ENCODE results near the gene SHISA9. TPM values are rescaled to one million over a fixed set of nuclear protein-coding genes. Genes with fewer than 3 reads are reported as not detected.

Gene SHISA9
- polyA plus RNA-seq, 1 of the 3 experiments (the other 2 are of a cell fraction) = 0.02 TPM

DNA sequence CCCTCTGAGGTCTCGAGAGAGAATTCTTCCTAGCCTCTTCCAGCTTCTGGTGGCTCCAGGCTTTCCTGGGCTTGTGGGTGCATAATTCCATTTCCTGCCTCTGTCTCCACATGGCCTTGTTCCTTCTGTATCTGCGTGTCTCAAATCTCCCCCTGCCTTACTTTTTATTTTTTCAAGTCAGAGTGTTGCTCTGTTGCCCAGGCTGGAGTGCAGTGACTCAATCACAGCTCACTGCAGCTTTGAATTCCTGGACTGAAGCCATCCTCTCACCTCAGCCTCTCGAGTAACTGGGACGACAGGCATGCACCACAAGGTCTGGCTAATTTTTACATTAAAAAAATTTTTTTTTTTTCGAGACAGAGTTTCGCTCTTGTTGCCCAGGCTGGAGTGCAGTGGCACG, 120.6 kb downstream of the SHISA9 start:
- ChIA-PET CTCF (no interaction called here), POLR2A (no interaction called here)
- Histone ChIP-seq H3K36me3 (replicated peaks in 1 of 2; ENCODE audit: control insufficient read depth in 1 of 2, insufficient read depth in 2 of 2, low read length in 1 of 2) (no peaks in the 10 kb centered on the region), H3K27ac (ENCODE audit: low read depth in 2 of 2, low read length in 1 of 2) (no peak overlapping the region), H3F3A (replicated peaks; ENCODE audit: insufficient read depth) (no peaks in the 10 kb centered on the region), H3K4me2 (no peak overlapping the region), H2AFZ (ENCODE audit: low read depth) (no peak overlapping the region), H3K4me3 (ENCODE audit: low read depth in 2 of 2, low read length in 1 of 2) (no peak overlapping the region), H3K9ac (no peak overlapping the region), H3K27me3 (ENCODE audit: insufficient read depth) (no peaks in the 10 kb centered on the region), H3K9me2 (no peaks in the 10 kb centered on the region), H3K9me3 (no peaks in the 10 kb centered on the region; the same call in 1 of the 2 replicates), H3K79me2 (ENCODE audit: insufficient read depth) (no peaks in the 10 kb centered on the region), H4K20me1 (ENCODE audit: insufficient read depth) (no peaks in the 10 kb centered on the region), H3K4me1 (ENCODE audit: control insufficient read depth in 1 of 2, insufficient read depth in 2 of 2, low read depth in 1 of 2, low read length in 1 of 2) (no peaks in the 10 kb centered on the region)
- TF ChIP-seq GATA2 (CRISPR knock-in tag; IDR thresholded peaks at IDR 0.05) (no peak), EZH2phosphoT487 (IDR thresholded peaks at IDR 0.05; ENCODE audit: borderline replicate concordance, low read depth) (no peak), NRF1 (IDR thresholded peaks at IDR 0.05; ENCODE audit: low read depth, low read length) (no peak), FOXM1 (IDR thresholded peaks at IDR 0.05; ENCODE audit: low read depth) (no peak), FOSL2 (IDR thresholded peaks at IDR 0.05; ENCODE audit: borderline replicate concordance, low read depth) (no peak), ELF1 (IDR thresholded peaks at IDR 0.05) (no peak), RAD21 (IDR thresholded peaks at IDR 0.05; ENCODE audit: low read length) (no peak), GABPA (IDR thresholded peaks at IDR 0.05; ENCODE audit: low read depth) (no peak), RCOR1 (IDR thresholded peaks at IDR 0.05; ENCODE audit: low read length) (no peak), RFX5 (IDR thresholded peaks at IDR 0.05; ENCODE audit: low read length) (no peak), TAF1 (IDR thresholded peaks at IDR 0.05; ENCODE audit: borderline replicate concordance, low read depth, low read length) (no peak), YY1 (IDR thresholded peaks at IDR 0.05; ENCODE audit: low read depth) (no peak)
- TF ChIP-seq, protein P1, sequence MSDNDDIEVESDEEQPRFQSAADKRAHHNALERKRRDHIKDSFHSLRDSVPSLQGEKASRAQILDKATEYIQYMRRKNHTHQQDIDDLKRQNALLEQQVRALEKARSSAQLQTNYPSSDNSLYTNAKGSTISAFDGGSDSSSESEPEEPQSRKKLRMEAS (IDR thresholded peaks at IDR 0.05; ENCODE audit: low read depth) = no peak
- TF ChIP-seq, protein P2, sequence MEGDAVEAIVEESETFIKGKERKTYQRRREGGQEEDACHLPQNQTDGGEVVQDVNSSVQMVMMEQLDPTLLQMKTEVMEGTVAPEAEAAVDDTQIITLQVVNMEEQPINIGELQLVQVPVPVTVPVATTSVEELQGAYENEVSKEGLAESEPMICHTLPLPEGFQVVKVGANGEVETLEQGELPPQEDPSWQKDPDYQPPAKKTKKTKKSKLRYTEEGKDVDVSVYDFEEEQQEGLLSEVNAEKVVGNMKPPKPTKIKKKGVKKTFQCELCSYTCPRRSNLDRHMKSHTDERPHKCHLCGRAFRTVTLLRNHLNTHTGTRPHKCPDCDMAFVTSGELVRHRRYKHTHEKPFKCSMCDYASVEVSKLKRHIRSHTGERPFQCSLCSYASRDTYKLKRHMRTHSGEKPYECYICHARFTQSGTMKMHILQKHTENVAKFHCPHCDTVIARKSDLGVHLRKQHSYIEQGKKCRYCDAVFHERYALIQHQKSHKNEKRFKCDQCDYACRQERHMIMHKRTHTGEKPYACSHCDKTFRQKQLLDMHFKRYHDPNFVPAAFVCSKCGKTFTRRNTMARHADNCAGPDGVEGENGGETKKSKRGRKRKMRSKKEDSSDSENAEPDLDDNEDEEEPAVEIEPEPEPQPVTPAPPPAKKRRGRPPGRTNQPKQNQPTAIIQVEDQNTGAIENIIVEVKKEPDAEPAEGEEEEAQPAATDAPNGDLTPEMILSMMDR (IDR thresholded peaks at IDR 0.05) = no peak
- TF ChIP-seq, protein P3, sequence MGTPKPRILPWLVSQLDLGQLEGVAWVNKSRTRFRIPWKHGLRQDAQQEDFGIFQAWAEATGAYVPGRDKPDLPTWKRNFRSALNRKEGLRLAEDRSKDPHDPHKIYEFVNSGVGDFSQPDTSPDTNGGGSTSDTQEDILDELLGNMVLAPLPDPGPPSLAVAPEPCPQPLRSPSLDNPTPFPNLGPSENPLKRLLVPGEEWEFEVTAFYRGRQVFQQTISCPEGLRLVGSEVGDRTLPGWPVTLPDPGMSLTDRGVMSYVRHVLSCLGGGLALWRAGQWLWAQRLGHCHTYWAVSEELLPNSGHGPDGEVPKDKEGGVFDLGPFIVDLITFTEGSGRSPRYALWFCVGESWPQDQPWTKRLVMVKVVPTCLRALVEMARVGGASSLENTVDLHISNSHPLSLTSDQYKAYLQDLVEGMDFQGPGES (IDR thresholded peaks at IDR 0.05; ENCODE audit: low read depth, low read length) = no peak
- TF ChIP-seq, protein P4, sequence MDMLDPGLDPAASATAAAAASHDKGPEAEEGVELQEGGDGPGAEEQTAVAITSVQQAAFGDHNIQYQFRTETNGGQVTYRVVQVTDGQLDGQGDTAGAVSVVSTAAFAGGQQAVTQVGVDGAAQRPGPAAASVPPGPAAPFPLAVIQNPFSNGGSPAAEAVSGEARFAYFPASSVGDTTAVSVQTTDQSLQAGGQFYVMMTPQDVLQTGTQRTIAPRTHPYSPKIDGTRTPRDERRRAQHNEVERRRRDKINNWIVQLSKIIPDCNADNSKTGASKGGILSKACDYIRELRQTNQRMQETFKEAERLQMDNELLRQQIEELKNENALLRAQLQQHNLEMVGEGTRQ (IDR thresholded peaks at IDR 0.05; ENCODE audit: borderline replicate concordance, low read depth, low read length) = no peak
- TF ChIP-seq, protein P5, sequence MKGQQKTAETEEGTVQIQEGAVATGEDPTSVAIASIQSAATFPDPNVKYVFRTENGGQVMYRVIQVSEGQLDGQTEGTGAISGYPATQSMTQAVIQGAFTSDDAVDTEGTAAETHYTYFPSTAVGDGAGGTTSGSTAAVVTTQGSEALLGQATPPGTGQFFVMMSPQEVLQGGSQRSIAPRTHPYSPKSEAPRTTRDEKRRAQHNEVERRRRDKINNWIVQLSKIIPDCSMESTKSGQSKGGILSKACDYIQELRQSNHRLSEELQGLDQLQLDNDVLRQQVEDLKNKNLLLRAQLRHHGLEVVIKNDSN (IDR thresholded peaks at IDR 0.05; ENCODE audit: borderline replicate concordance, low read depth) = no peak
- TF ChIP-seq, protein P6, sequence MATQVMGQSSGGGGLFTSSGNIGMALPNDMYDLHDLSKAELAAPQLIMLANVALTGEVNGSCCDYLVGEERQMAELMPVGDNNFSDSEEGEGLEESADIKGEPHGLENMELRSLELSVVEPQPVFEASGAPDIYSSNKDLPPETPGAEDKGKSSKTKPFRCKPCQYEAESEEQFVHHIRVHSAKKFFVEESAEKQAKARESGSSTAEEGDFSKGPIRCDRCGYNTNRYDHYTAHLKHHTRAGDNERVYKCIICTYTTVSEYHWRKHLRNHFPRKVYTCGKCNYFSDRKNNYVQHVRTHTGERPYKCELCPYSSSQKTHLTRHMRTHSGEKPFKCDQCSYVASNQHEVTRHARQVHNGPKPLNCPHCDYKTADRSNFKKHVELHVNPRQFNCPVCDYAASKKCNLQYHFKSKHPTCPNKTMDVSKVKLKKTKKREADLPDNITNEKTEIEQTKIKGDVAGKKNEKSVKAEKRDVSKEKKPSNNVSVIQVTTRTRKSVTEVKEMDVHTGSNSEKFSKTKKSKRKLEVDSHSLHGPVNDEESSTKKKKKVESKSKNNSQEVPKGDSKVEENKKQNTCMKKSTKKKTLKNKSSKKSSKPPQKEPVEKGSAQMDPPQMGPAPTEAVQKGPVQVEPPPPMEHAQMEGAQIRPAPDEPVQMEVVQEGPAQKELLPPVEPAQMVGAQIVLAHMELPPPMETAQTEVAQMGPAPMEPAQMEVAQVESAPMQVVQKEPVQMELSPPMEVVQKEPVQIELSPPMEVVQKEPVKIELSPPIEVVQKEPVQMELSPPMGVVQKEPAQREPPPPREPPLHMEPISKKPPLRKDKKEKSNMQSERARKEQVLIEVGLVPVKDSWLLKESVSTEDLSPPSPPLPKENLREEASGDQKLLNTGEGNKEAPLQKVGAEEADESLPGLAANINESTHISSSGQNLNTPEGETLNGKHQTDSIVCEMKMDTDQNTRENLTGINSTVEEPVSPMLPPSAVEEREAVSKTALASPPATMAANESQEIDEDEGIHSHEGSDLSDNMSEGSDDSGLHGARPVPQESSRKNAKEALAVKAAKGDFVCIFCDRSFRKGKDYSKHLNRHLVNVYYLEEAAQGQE (IDR thresholded peaks at IDR 0.05; ENCODE audit: low read depth, low read length) = no peak
- no peak for DNase-seq
- 24% methylated on average over 7 of the region's 7 CpGs for WGBS (ENCODE audit: low lambda C conversion rate)

Measured in SK-N-SH (cell line).